Lower leg skin (tissue), 3 donors: ENCODE results near the gene KRTAP5-6.

ENCODE experiments used
- POLR2A ChIP-seq, 2 donors: fragments of 450-650 bp; IDR thresholded peaks; one replicate each; pipeline ENCODE4 v1.6.1; 2016 to 2017; ENCODE audit warnings: antibody characterized with exemption in 2 of 2, mild to moderate bottlenecking in 1 of 2, moderate library complexity in 1 of 2
- TF ChIP-seq, protein P1 (sequence below), 3 donors: fragments of 450-650 bp; IDR thresholded peaks; one replicate each; pipeline ENCODE4 v1.5.1; 2016; ENCODE audit warnings: antibody characterized with exemption in 3 of 3, mild to moderate bottlenecking in 3 of 3, moderate library complexity in 2 of 3

DNA sequence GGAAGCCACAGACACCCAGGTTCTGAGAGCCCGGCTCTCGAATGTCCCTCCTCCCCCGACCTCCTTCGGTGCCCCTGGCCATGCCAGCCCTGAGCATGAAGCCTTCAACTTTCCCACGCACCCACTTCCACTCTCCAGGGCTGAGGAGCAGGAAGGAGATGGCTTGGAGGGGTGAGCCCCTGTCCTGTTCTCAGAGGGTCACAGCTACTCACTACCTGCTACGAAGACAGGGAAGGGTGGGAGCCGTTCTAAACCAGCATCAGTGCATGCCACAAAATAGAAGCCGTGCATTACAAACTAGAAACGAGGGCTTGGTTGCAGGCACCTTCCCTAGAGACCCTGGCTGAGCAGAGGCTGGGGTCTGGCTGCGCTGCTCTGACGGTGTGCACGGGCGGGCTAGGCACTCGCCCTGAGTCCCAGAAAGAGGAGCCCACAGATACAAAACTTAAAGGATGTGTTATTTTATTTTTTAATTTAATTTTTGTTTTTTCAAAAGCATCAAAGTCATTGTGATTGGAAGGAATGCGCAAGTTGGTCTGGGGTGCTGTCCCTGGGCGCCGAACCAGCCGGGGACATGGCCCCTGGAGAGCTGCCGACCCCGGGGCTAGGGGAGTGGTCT, 4.2 kb upstream of the KRTAP5-6 start:
- TF ChIP-seq, protein P1, sequence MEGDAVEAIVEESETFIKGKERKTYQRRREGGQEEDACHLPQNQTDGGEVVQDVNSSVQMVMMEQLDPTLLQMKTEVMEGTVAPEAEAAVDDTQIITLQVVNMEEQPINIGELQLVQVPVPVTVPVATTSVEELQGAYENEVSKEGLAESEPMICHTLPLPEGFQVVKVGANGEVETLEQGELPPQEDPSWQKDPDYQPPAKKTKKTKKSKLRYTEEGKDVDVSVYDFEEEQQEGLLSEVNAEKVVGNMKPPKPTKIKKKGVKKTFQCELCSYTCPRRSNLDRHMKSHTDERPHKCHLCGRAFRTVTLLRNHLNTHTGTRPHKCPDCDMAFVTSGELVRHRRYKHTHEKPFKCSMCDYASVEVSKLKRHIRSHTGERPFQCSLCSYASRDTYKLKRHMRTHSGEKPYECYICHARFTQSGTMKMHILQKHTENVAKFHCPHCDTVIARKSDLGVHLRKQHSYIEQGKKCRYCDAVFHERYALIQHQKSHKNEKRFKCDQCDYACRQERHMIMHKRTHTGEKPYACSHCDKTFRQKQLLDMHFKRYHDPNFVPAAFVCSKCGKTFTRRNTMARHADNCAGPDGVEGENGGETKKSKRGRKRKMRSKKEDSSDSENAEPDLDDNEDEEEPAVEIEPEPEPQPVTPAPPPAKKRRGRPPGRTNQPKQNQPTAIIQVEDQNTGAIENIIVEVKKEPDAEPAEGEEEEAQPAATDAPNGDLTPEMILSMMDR (IDR thresholded peaks at IDR 0.05): no peak
- TF ChIP-seq POLR2A (IDR thresholded peaks at IDR 0.05): no peak
